Type B pancreatic cell (in vitro differentiated cells): ENCODE data around the gene DENND1B. TPM values are rescaled to one million over a fixed set of nuclear protein-coding genes. Genes with fewer than 3 reads are reported as not detected.

Source experiments
- DNase-seq: peaks from one replicate; pipeline ENCODE4 v3.0.0; 2021; ENCODE audit warnings: mixed read lengths; ENCODE audit not compliant: unreplicated experiment; ENCODE audit errors: extremely low spot score
- H3K27ac Mint-ChIP-seq: 2 replicates; pipeline ENCODE4 v1.8.0; 2021; ENCODE audit warnings: mild to moderate bottlenecking, mixed read lengths
- H3K27me3 Mint-ChIP-seq: 2 replicates; pipeline ENCODE4 v1.8.0; 2021; ENCODE audit warnings: mixed read lengths
- H3K36me3 Mint-ChIP-seq: 2 replicates; pipeline ENCODE4 v1.8.0; 2021; ENCODE audit warnings: mixed read lengths
- H3K4me1 Mint-ChIP-seq: one replicate; pipeline ENCODE4 v1.8.0; 2021; ENCODE audit warnings: mixed read lengths; ENCODE audit not compliant: unreplicated experiment
- H3K4me3 Mint-ChIP-seq: 2 replicates; pipeline ENCODE4 v1.8.0; 2021; ENCODE audit warnings: mild to moderate bottlenecking, mixed read lengths
- H3K9me3 Mint-ChIP-seq: 2 replicates; pipeline ENCODE4 v1.8.0; 2021; ENCODE audit warnings: mixed read lengths
- total RNA-seq: library from RNA; stranded (reverse); gene quantifications from 2 replicates; pipeline ENCODE4 v1.2.1, GENCODE V29; 2021; ENCODE audit warnings: low replicate concordance
- TF ChIP-seq, protein P1 (sequence below): fragments of 200-600 bp; sonication (generic); conservative IDR thresholded peaks from 2 replicates; pipeline ENCODE4 v1.5.0; 2021; ENCODE audit warnings: antibody characterized with exemption, mild to moderate bottlenecking

DENND1B gene
- total RNA-seq, 1 donor from 2014 or later, result 8.7 TPM

DNA sequence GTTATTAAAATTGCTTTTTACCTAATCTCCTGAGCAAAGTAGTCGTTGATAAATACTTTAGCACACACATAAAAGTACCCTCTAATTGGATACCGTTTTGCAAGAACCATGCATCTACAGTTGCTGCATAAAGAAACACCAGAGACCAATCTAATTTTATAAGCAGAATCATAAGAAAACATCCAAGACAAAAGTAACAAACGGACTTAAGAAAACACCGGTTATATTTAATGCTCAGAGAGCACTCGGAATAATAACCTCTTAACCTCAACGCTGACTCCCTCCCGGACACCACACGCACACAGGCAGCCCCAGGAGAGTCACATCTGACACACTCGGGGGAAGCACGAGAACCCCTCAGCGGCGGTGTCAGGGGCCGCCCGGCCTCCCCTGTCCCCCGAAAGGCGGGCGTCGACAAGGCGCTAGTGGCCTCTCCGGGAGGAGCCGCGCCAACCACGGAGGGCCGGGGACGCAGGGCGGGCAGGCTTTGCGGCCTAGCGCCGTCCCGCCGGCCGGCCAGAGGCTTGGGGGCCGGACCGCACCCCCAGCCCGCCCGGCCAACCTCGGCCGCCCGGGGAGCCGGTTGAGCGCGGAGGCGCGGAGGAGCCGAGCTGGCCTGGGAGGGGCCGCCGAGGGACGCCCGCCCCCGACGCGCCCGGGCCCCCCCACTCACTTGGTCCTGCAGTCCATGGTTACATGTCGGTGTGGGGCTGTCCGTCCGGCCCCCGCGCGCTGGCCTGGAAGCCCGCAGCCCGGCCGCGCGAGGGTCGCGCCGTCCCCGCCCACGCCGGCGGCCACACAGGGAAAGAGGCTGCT lies 606 bp downstream of the DENND1B start:
- Mint-ChIP-seq H3K4me1 (peaks cover 18% of the 10 kb centered on the region), H3K4me3 (peak overlapping the region; percentile 92), H3K9me3 (no peaks in the 10 kb centered on the region), H3K27ac (peak overlapping the region; percentile 78), H3K36me3 (no peaks in the 10 kb centered on the region), H3K27me3 (peaks cover 3% of the 10 kb centered on the region)
- TF ChIP-seq, protein P1, sequence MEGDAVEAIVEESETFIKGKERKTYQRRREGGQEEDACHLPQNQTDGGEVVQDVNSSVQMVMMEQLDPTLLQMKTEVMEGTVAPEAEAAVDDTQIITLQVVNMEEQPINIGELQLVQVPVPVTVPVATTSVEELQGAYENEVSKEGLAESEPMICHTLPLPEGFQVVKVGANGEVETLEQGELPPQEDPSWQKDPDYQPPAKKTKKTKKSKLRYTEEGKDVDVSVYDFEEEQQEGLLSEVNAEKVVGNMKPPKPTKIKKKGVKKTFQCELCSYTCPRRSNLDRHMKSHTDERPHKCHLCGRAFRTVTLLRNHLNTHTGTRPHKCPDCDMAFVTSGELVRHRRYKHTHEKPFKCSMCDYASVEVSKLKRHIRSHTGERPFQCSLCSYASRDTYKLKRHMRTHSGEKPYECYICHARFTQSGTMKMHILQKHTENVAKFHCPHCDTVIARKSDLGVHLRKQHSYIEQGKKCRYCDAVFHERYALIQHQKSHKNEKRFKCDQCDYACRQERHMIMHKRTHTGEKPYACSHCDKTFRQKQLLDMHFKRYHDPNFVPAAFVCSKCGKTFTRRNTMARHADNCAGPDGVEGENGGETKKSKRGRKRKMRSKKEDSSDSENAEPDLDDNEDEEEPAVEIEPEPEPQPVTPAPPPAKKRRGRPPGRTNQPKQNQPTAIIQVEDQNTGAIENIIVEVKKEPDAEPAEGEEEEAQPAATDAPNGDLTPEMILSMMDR, result no peak
- peak; percentile 70 for DNase-seq

DNA sequence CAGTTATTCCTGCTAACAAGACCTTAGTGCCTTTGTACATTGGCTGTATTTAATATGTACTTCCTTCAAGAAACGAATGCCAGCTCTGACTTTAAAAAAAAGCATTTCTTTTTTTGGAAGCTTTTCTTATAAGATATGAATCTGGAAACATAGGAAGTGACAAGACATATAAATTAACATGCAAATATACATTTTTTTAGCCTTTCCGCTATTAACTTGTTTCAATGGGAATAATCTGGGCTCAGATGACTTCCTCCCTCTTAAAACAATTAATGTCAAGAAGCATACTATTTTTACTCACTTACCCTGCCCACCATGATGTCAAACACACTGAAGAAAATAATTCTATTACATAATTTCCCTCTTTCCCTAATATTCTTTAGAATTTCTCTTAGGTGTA lies 1.4 kb downstream of the DENND1B start:
- Mint-ChIP-seq H3K27ac (peak overlapping the region; percentile 78), H3K4me1 (peaks cover 18% of the 10 kb centered on the region)

DNA sequence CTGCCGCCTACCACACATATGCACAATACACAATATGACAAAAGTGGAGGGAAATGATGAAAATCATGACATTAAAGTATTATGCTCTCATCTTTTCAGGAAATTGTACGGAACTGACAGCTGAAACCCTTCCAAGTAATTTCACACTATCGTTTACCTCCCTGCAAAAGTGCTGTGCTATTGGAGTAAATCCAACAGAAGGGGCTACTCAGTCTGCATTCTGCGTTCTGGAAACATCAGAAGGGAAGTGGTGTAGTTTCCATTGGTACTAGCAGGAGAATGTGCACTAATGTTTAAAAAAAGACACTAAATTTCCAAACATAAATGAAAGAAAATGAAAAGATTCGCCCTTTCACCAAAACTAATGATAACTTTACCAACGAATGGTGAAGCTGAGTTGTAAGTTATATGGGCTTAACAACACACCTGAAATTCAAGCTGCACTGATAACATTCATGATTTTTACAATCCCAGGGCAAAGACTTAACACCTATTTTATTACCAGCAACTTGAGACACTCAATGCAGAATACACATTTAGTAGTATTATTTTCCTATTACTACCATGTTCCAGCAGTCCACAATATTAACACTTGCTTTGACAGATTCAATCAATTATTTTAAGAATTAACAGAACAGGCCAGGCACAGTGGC lies 3.2 kb downstream of the DENND1B start:
- DNase-seq, result no peak
- Mint-ChIP-seq H3K4me1 (peaks cover 18% of the 10 kb centered on the region), H3K27ac (no peak overlapping the region), H3K36me3 (peaks cover 10% of the 10 kb centered on the region), H3K27me3 (peaks cover 3% of the 10 kb centered on the region), H3K9me3 (no peaks in the 10 kb centered on the region), H3K4me3 (no peak overlapping the region)
- TF ChIP-seq, protein P1, result no peak

More for the DNA sequence above, 1.4 kb downstream of the DENND1B start:
- Mint-ChIP-seq H3K9me3 (no peaks in the 10 kb centered on the region), H3K27me3 (peaks cover 3% of the 10 kb centered on the region), H3K4me3 (peak overlapping the region; percentile 92), H3K36me3 (no peaks in the 10 kb centered on the region)
- no peak for DNase-seq
- TF ChIP-seq, protein P1, result no peak

DNA sequence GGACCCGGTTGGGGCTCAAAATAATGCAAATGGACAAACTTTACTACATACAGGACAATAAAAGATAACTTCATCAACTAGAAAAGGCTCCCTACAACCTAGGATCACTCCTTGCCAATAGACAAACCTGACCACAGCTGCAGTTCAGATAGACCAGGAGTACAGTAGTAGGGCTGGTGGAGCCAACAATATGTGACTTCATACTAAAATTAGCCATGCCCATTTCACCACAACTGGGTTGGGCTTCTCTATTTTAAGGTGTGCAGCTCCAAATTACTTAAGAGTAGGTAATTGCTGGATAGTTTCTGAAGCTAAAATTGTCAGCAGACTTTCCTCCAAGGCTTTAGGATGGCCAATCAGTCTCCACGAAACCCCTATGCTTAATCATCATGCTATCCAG lies 3.9 kb downstream of the DENND1B start:
- Mint-ChIP-seq H3K4me3 (no peak overlapping the region), H3K4me1 (peaks cover 18% of the 10 kb centered on the region), H3K27me3 (peaks cover 3% of the 10 kb centered on the region)

DNA sequence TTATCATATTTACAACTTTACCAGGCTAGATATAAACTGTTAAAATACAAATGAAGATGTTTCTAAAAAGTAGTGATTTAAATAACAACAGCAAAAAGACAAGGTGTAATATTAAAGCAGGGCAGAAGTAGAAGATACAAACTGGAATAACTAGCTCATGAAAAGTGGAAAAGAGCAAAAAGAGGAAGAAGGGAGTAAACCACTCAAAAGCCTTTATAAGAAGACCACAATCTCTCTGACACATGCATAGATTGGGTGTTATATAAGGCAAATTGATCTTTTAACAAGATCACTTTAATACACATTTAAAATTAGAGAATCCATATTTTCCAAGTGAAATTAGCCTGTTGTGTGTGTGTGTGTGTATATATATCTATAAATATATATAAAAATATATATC lies 5.0 kb downstream of the DENND1B start:
- Mint-ChIP-seq H3K9me3 (no peaks in the 10 kb centered on the region), H3K4me1 (peaks cover 13% of the 10 kb centered on the region), H3K27ac (no peak overlapping the region), H3K4me3 (no peak overlapping the region), H3K36me3 (peaks cover 10% of the 10 kb centered on the region), H3K27me3 (no peaks in the 10 kb centered on the region)
- no peak for DNase-seq
- TF ChIP-seq, protein P1, result no peak

More for the DNA sequence above, 3.9 kb downstream of the DENND1B start:
- DNase-seq, result no peak
- Mint-ChIP-seq H3K36me3 (peaks cover 10% of the 10 kb centered on the region), H3K9me3 (no peaks in the 10 kb centered on the region), H3K27ac (no peak overlapping the region)
- TF ChIP-seq, protein P1, result no peak
